WTC11 (cell line): Measurements from ENCODE around the gene CD19. TPM values are rescaled to one million over a fixed set of nuclear protein-coding genes. Genes with fewer than 3 reads are reported as not detected.
A peak's percentile ranks its signal among the peaks of the same experiment; 100 is the strongest.

Experiments
- ATAC-seq: fragments of 200-7000 bp; cut with Tn5 transposase; 2 replicates; pipeline ENCODE4 v1.10.0; 2021; ENCODE audit warnings: mild to moderate bottlenecking, moderate library complexity
- CTCF ChIA-PET: fragments of 300-600 bp; sonication (Branson Sonifier 250); formaldehyde crosslinking; loops from one replicate; lab custom pipeline; 2021; ENCODE audit warnings: antibody characterized with exemption; lab: Charles Lee
- POLR2A ChIA-PET: fragments of 350-600 bp; sonication (Branson Sonifier 250); formaldehyde crosslinking; loops from one replicate; lab custom pipeline; 2021; ENCODE audit warnings: antibody characterized with exemption; lab: Charles Lee
- DNase-seq: peaks from one replicate; pipeline ENCODE4 v3.0.0; 2021; ENCODE audit warnings: low spot score
- H3K27ac Mint-ChIP-seq: 2 replicates; pipeline ENCODE4 v1.8.0; 2021; ENCODE audit warnings: mixed read lengths
- H3K27me3 Mint-ChIP-seq: 2 replicates; pipeline ENCODE4 v1.8.0; 2021; ENCODE audit warnings: low read depth, mild to moderate bottlenecking, moderate library complexity, mixed read lengths
- H3K36me3 Mint-ChIP-seq: 2 replicates; pipeline ENCODE4 v1.8.0; 2021; ENCODE audit warnings: mixed read lengths
- H3K4me1 Mint-ChIP-seq: 2 replicates; pipeline ENCODE4 v1.8.0; 2022; ENCODE audit warnings: mixed read lengths
- H3K4me3 Mint-ChIP-seq: 2 replicates; pipeline ENCODE4 v1.8.0; 2021; ENCODE audit warnings: mild to moderate bottlenecking, moderate library complexity, mixed read lengths
- H3K9me3 Mint-ChIP-seq: 2 replicates; pipeline ENCODE4 v1.8.0; 2021; ENCODE audit warnings: mixed read lengths
- CREM ChIP-seq: sonication (generic); formaldehyde crosslinking; IDR thresholded peaks from 2 replicates; pipeline ENCODE4 v1.8.1; 2022; ENCODE audit warnings: mild to moderate bottlenecking, missing genetic modification reagents, moderate library complexity
- ETV6 ChIP-seq: sonication (generic); formaldehyde crosslinking; IDR thresholded peaks from 2 replicates; pipeline ENCODE4 v1.8.1; 2022; ENCODE audit warnings: mild to moderate bottlenecking, missing genetic modification reagents
- GABPB1 ChIP-seq: sonication (generic); formaldehyde crosslinking; IDR thresholded peaks from 2 replicates; pipeline ENCODE4 v1.8.1; 2023; ENCODE audit warnings: mild to moderate bottlenecking, missing genetic modification reagents
- IRF2 ChIP-seq: sonication (generic); formaldehyde crosslinking; IDR thresholded peaks from 2 replicates; pipeline ENCODE4 v1.8.0; 2022; ENCODE audit warnings: low read depth, missing genetic modification reagents, borderline replicate concordance
- MYBL2 ChIP-seq: sonication (generic); formaldehyde crosslinking; IDR thresholded peaks from 2 replicates; pipeline ENCODE4 v1.8.1; 2023; ENCODE audit warnings: mild to moderate bottlenecking, moderate library complexity, missing genetic modification reagents
- NFE2L1 ChIP-seq: sonication (generic); formaldehyde crosslinking; IDR thresholded peaks from 2 replicates; pipeline ENCODE4 v1.8.1; 2023; ENCODE audit warnings: missing genetic modification reagents
- NFYB ChIP-seq: sonication (generic); formaldehyde crosslinking; conservative IDR thresholded peaks from 2 replicates; pipeline ENCODE4 v1.8.0; 2022; ENCODE audit warnings: low read depth, missing genetic modification reagents
- PRDM15 ChIP-seq: sonication (generic); formaldehyde crosslinking; IDR thresholded peaks from 2 replicates; pipeline ENCODE4 v1.8.0; 2022; ENCODE audit warnings: missing genetic modification reagents
- SOX15 ChIP-seq: fragments of 250-450 bp; sonication (Bioruptor Pico); IDR thresholded peaks from 2 replicates; pipeline ENCODE4 v1.9.0; 2021; ENCODE audit warnings: mild to moderate bottlenecking
- TCF7 ChIP-seq: sonication (generic); formaldehyde crosslinking; IDR thresholded peaks from 2 replicates; pipeline ENCODE4 v1.8.0; 2022; ENCODE audit warnings: mild to moderate bottlenecking, low read depth, missing genetic modification reagents, moderate library complexity
- ZNF138 ChIP-seq: sonication (generic); formaldehyde crosslinking; conservative IDR thresholded peaks from 2 replicates; pipeline ENCODE4 v1.8.1; 2022; ENCODE audit warnings: mild to moderate bottlenecking, moderate library complexity, missing genetic modification reagents
- ZNF396 ChIP-seq: fragments of 250-450 bp; sonication (Bioruptor Pico); IDR thresholded peaks from 2 replicates; pipeline ENCODE4 v1.8.0; 2021; ENCODE audit warnings: mild to moderate bottlenecking, moderate library complexity, borderline replicate concordance
- ZNF416 ChIP-seq: fragments of 250-450 bp; sonication (Bioruptor Pico); IDR thresholded peaks from 2 replicates; pipeline ENCODE4 v1.9.0; 2021; ENCODE audit warnings: mild to moderate bottlenecking, inconsistent platforms
- ZNF423 ChIP-seq: fragments of 250-450 bp; sonication (Bioruptor Pico); IDR thresholded peaks from 2 replicates; pipeline ENCODE4 v2.1.2; 2022; ENCODE audit warnings: mild to moderate bottlenecking, moderate library complexity
- ZNF425 ChIP-seq: fragments of 250-450 bp; sonication (Bioruptor Pico); conservative IDR thresholded peaks from 2 replicates; pipeline ENCODE4 v1.9.0; 2021; ENCODE audit warnings: mild to moderate bottlenecking
- ZNF671 ChIP-seq: fragments of 250-450 bp; sonication (Bioruptor Pico); IDR thresholded peaks from 2 replicates; pipeline ENCODE4 v1.8.0; 2021; ENCODE audit warnings: mild to moderate bottlenecking
- total RNA-seq: library from RNA; stranded (reverse); gene quantifications from 3 replicates; pipeline ENCODE4 v1.2.3, GENCODE V29; 2021
- TF ChIP-seq, protein P1 (sequence below): fragments of 250-450 bp; sonication (Bioruptor Pico); IDR thresholded peaks from 2 replicates; pipeline ENCODE4 v1.9.0; 2021; ENCODE audit warnings: mild to moderate bottlenecking
- TF ChIP-seq, protein P2 (sequence below): sonication (generic); formaldehyde crosslinking; IDR thresholded peaks from 2 replicates; pipeline ENCODE4 v1.8.1; 2022; ENCODE audit warnings: mild to moderate bottlenecking, moderate library complexity, missing genetic modification reagents
- TF ChIP-seq, protein P3 (sequence below): sonication (generic); formaldehyde crosslinking; conservative IDR thresholded peaks from 2 replicates; pipeline ENCODE4 v1.8.1; 2023; ENCODE audit warnings: mild to moderate bottlenecking, low read depth, missing genetic modification reagents, moderate library complexity

CD19 gene
- total RNA-seq, 1 experiment from 2014 or later, result 0.90 TPM

DNA sequence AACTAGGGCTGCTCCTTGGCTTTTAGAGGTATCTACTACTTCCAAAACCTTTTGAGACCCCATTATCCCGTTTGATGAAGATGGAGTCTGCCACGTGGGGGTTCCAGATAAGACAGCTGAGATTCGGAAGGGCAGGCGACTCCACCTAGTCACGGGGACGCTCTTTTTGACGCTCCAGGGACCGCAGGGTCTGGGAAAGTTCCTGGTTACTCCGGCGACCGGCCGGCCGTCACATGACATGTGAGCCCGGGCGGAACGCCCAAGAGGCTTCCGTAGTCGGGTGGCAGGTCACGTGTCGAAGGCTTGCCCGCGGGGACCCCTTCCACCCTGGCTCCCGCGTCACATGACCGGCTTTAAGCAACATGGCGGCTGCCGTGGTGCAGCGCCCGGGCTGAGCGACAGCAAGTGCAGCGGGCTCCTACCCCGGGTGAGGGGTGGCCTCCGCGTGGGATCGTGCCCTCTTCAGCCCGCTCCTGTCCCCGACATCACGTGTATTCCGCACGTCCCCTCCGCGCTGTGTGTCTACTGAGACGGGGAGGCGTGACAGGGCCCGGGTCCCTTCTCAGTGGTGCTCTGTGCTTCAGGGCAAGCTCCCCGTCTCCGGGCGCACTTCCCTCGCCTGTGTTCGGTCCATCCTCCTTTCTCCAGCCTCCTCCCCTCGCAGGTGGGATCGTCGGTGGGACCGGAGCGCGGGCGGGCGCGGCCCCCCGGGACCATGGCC lies 42.8 kb downstream of the CD19 start, which contains the start of gene SPNS1 (continued):
- peak; percentile 53; the same call in 1 of the 2 replicates for TF ChIP-seq ETV6 (CRISPR knock-in tag)
- TF ChIP-seq NFE2L1 (CRISPR knock-in tag), result peak; percentile 66

GRCh38 chr16:28975158-28975599 lies 43.4 kb downstream of the CD19 start:
- H3K36me3 Mint-ChIP-seq, result 0 out of 2 replicates have a peak, but pooled peaks cover 3% of the 10 kb centered on the region
- H3K4me1 Mint-ChIP-seq, result peaks cover 7% of the 10 kb centered on the region
- TF ChIP-seq MYBL2 (CRISPR knock-in tag), result no peak
- no peak for TF ChIP-seq CREM (CRISPR knock-in tag)
- no peak for TF ChIP-seq TCF7
- TF ChIP-seq GABPB1 (CRISPR knock-in tag), result no peak
- no peak for TF ChIP-seq ZNF396 (CRISPR knock-in tag)
- no peak for TF ChIP-seq ZNF425 (CRISPR knock-in tag)
- no peak for TF ChIP-seq IRF2 (CRISPR knock-in tag)
- no peak for TF ChIP-seq NFYB (CRISPR knock-in tag)
- TF ChIP-seq, protein P1, sequence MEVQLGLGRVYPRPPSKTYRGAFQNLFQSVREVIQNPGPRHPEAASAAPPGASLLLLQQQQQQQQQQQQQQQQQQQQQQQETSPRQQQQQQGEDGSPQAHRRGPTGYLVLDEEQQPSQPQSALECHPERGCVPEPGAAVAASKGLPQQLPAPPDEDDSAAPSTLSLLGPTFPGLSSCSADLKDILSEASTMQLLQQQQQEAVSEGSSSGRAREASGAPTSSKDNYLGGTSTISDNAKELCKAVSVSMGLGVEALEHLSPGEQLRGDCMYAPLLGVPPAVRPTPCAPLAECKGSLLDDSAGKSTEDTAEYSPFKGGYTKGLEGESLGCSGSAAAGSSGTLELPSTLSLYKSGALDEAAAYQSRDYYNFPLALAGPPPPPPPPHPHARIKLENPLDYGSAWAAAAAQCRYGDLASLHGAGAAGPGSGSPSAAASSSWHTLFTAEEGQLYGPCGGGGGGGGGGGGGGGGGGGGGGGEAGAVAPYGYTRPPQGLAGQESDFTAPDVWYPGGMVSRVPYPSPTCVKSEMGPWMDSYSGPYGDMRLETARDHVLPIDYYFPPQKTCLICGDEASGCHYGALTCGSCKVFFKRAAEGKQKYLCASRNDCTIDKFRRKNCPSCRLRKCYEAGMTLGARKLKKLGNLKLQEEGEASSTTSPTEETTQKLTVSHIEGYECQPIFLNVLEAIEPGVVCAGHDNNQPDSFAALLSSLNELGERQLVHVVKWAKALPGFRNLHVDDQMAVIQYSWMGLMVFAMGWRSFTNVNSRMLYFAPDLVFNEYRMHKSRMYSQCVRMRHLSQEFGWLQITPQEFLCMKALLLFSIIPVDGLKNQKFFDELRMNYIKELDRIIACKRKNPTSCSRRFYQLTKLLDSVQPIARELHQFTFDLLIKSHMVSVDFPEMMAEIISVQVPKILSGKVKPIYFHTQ (CRISPR knock-in tag), result no peak
- TF ChIP-seq, protein P2, sequence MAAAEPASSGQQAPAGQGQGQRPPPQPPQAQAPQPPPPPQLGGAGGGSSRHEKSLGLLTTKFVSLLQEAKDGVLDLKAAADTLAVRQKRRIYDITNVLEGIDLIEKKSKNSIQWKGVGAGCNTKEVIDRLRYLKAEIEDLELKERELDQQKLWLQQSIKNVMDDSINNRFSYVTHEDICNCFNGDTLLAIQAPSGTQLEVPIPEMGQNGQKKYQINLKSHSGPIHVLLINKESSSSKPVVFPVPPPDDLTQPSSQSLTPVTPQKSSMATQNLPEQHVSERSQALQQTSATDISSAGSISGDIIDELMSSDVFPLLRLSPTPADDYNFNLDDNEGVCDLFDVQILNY (CRISPR knock-in tag), result no peak
- no peak for TF ChIP-seq SOX15 (CRISPR knock-in tag)
- TF ChIP-seq PRDM15, result no peak
- TF ChIP-seq ZNF423 (CRISPR knock-in tag), result no peak
- no peak for TF ChIP-seq ZNF416
- TF ChIP-seq ZNF671 (CRISPR knock-in tag), result no peak
- no peak for TF ChIP-seq NFE2L1 (CRISPR knock-in tag)
- no peak for TF ChIP-seq ZNF138 (CRISPR knock-in tag)
- TF ChIP-seq, protein P3, sequence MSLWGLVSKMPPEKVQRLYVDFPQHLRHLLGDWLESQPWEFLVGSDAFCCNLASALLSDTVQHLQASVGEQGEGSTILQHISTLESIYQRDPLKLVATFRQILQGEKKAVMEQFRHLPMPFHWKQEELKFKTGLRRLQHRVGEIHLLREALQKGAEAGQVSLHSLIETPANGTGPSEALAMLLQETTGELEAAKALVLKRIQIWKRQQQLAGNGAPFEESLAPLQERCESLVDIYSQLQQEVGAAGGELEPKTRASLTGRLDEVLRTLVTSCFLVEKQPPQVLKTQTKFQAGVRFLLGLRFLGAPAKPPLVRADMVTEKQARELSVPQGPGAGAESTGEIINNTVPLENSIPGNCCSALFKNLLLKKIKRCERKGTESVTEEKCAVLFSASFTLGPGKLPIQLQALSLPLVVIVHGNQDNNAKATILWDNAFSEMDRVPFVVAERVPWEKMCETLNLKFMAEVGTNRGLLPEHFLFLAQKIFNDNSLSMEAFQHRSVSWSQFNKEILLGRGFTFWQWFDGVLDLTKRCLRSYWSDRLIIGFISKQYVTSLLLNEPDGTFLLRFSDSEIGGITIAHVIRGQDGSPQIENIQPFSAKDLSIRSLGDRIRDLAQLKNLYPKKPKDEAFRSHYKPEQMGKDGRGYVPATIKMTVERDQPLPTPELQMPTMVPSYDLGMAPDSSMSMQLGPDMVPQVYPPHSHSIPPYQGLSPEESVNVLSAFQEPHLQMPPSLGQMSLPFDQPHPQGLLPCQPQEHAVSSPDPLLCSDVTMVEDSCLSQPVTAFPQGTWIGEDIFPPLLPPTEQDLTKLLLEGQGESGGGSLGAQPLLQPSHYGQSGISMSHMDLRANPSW (CRISPR knock-in tag), result no peak
- H3K4me3 Mint-ChIP-seq, result peak overlapping the region; percentile 95
- CTCF ChIA-PET, result interaction anchor here (1.7 kb wide), 1 partner anchor 129 kb away, joined by 7 read pairs; the partner anchor contains the start of gene TUFM
- POLR2A ChIA-PET, result no interaction called here
- DNase-seq (no peak), ATAC-seq (no peak)
- H3K9me3 Mint-ChIP-seq, result no peaks in the 10 kb centered on the region
- no peaks in the 10 kb centered on the region for H3K27me3 Mint-ChIP-seq
- no peak overlapping the region for H3K27ac Mint-ChIP-seq
